Measurements from ENCODE around the gene DLK2. TPM values are rescaled to one million over a fixed set of nuclear protein-coding genes. Genes with fewer than 3 reads are reported as not detected.

The DLK2 gene
- total and polyA plus RNA-seq, 2 of the 13 experiments (the other 11 are each of a cell fraction or from before 2014, with no cell fraction given): 1.2 to 3.8 TPM

GRCh38 chr6:43477235-43478007, 22.1 kb upstream of the DLK2 start, which contains the start of gene TJAP1 (continued):
- TF ChIP-seq ZFYVE20 (CRISPR knock-in tag; IDR thresholded peaks at IDR 0.05; ENCODE audit: borderline replicate concordance, low read depth): no peak
- TF ChIP-seq HMG20B (CRISPR knock-in tag; conservative IDR thresholded peaks at IDR 0.05): no peak
- TF ChIP-seq BHLHE40 (IDR thresholded peaks at IDR 0.05; ENCODE audit: low read length): peak; percentile 5; the same call in 1 of the 2 replicates
- no peak for TF ChIP-seq FOXM1 (CRISPR knock-in tag; IDR thresholded peaks at IDR 0.05)
- TF ChIP-seq PCBP2 (optimal IDR thresholded peaks at IDR 0.05; ENCODE audit: low read depth, low read length, poor library complexity, severe bottlenecking): no peak
- peak; percentile 56 for TF ChIP-seq RBM39 (IDR thresholded peaks at IDR 0.05; ENCODE audit: low read depth, low read length, poor library complexity, severe bottlenecking)
- no peak for TF ChIP-seq ZNF496 (CRISPR knock-in tag; IDR thresholded peaks at IDR 0.05; ENCODE audit: insufficient replicate concordance)
- TF ChIP-seq ZNF17 (CRISPR knock-in tag; IDR thresholded peaks at IDR 0.05): 0 out of 2 replicates have a peak, but pooled peaks have one; percentile 45
- TF ChIP-seq TBX3 (IDR thresholded peaks at IDR 0.05; ENCODE audit: borderline replicate concordance): no peak
- TF ChIP-seq POLR2A (IDR thresholded peaks at IDR 0.05; ENCODE audit: insufficient read depth in 1 of 2, low read depth in 2 of 2, low read length in 2 of 2): peak; percentile 75 to 88
- TF ChIP-seq CENPX (CRISPR knock-in tag; IDR thresholded peaks at IDR 0.05): no peak
- TF ChIP-seq PCBP1 (IDR thresholded peaks at IDR 0.05; ENCODE audit: borderline replicate concordance, low read depth, low read length): 0 out of 2 replicates have a peak, but pooled peaks have one; percentile 57
- no peak for TF ChIP-seq HOXD1 (CRISPR knock-in tag; IDR thresholded peaks at IDR 0.05)
- TF ChIP-seq PHF8 (CRISPR knock-in tag; IDR thresholded peaks at IDR 0.05): peak; percentile 89
- no peak for TF ChIP-seq LBX2 (CRISPR knock-in tag; IDR thresholded peaks at IDR 0.05; ENCODE audit: borderline replicate concordance)
- 0 out of 2 replicates have a peak, but pooled peaks have one; percentile 60 for TF ChIP-seq ZNF160 (CRISPR knock-in tag; IDR thresholded peaks at IDR 0.05)
- TF ChIP-seq CREM (IDR thresholded peaks at IDR 0.05): peak; percentile 75
- peak; percentile 35; the same call in 1 of the 2 replicates for TF ChIP-seq CREM (CRISPR knock-in tag; IDR thresholded peaks at IDR 0.05)
- peak; percentile 11; the same call in 1 of the 2 replicates for TF ChIP-seq ZNF567 (CRISPR knock-in tag; IDR thresholded peaks at IDR 0.05; ENCODE audit: borderline replicate concordance)
- TF ChIP-seq ETV6 (CRISPR knock-in tag; conservative IDR thresholded peaks at IDR 0.05): no peak
- TF ChIP-seq THAP7 (CRISPR knock-in tag; IDR thresholded peaks at IDR 0.05): 0 out of 2 replicates have a peak, but pooled peaks have one; percentile 54
- peak; percentile 68; the same call in 1 of the 2 replicates for TF ChIP-seq JUND (CRISPR knock-in tag; IDR thresholded peaks at IDR 0.05)
- TF ChIP-seq DRAP1 (CRISPR knock-in tag; IDR thresholded peaks at IDR 0.05): peak; percentile 94
- TF ChIP-seq ZSCAN31 (CRISPR knock-in tag; IDR thresholded peaks at IDR 0.05; ENCODE audit: low read depth): no peak
- peak; percentile 83; the same call in 1 of the 2 replicates for TF ChIP-seq ZNF501 (CRISPR knock-in tag; IDR thresholded peaks at IDR 0.05)
- no peak for TF ChIP-seq NFYB (CRISPR knock-in tag; IDR thresholded peaks at IDR 0.05)
- TF ChIP-seq ZSCAN20 (CRISPR knock-in tag; IDR thresholded peaks at IDR 0.05; ENCODE audit: borderline replicate concordance): no peak
- no peak for TF ChIP-seq ZNF777 (CRISPR knock-in tag; IDR thresholded peaks at IDR 0.05)
- TF ChIP-seq ZBTB37 (CRISPR knock-in tag; IDR thresholded peaks at IDR 0.05): 0 out of 2 replicates have a peak, but pooled peaks have one; percentile 14
